ENCODE measurements around the gene TMEM44. TPM values are rescaled to one million over a fixed set of nuclear protein-coding genes. Genes with fewer than 3 reads are reported as not detected.

TMEM44 gene
- total and polyA plus RNA-seq, 2 donors (not counting 3 experiments of a cell fraction or from before 2014, with no cell fraction given), result 93.8 to 125 TPM

GRCh38 chr3:194637066-194637465 is 3.8 kb upstream of the TMEM44 start:
- no TSS peak for BruUV-seq (replicated peaks)

More at GRCh38 chr3:194637066-194637465, 3.8 kb upstream of the TMEM44 start:
- TF ChIP-seq JUN (IDR thresholded peaks at IDR 0.05; ENCODE audit: borderline replicate concordance, insufficient read depth, insufficient read length, low read depth) (no peak), MYC (IDR thresholded peaks at IDR 0.05; ENCODE audit: low read depth, low read length) (no peak), EZH2 (IDR thresholded peaks at IDR 0.05; ENCODE audit: borderline replicate concordance, low read depth, low read length, severe bottlenecking) (no peak), POLR2AphosphoS5 (IDR thresholded peaks at IDR 0.05; ENCODE audit: insufficient read depth, low read depth, low read length) (no peak), GATA2 (IDR thresholded peaks at IDR 0.05; ENCODE audit: insufficient read depth, insufficient read length, low read depth, low read length) (no peak), FOS (IDR thresholded peaks at IDR 0.05; ENCODE audit: borderline replicate concordance, insufficient read depth, low read length) (no peak), POLR2A (IDR thresholded peaks at IDR 0.05; ENCODE audit: low read depth, low read length) (no peak), MAX (IDR thresholded peaks at IDR 0.05; ENCODE audit: insufficient read depth, insufficient read length) (no peak)
- TF ChIP-seq, protein P1, sequence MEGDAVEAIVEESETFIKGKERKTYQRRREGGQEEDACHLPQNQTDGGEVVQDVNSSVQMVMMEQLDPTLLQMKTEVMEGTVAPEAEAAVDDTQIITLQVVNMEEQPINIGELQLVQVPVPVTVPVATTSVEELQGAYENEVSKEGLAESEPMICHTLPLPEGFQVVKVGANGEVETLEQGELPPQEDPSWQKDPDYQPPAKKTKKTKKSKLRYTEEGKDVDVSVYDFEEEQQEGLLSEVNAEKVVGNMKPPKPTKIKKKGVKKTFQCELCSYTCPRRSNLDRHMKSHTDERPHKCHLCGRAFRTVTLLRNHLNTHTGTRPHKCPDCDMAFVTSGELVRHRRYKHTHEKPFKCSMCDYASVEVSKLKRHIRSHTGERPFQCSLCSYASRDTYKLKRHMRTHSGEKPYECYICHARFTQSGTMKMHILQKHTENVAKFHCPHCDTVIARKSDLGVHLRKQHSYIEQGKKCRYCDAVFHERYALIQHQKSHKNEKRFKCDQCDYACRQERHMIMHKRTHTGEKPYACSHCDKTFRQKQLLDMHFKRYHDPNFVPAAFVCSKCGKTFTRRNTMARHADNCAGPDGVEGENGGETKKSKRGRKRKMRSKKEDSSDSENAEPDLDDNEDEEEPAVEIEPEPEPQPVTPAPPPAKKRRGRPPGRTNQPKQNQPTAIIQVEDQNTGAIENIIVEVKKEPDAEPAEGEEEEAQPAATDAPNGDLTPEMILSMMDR (IDR thresholded peaks at IDR 0.05; ENCODE audit: extremely low read depth in 1 of 2, insufficient read depth in 1 of 2, low read depth in 1 of 2, low read length in 2 of 2), result no peak
- H3K9ac ChIP-seq (replicated peaks; ENCODE audit: extremely low read depth, insufficient read depth, low read length), result no peak overlapping the region
- H4K20me1 ChIP-seq (replicated peaks; ENCODE audit: control insufficient read depth, extremely low read depth, insufficient read depth, low read length), result no peaks in the 10 kb centered on the region
- intact Hi-C loops (cut with micrococcal nuclease) (no loop called here), dilution Hi-C loops (cut with MboI; ENCODE audit: extremely low pct_ligation_motif_present, low sequenced_read_pairs) (no loop called here)
- H3K27ac ChIP-seq (ENCODE audit: insufficient read depth, low read depth, low read length), result no peak overlapping the region
- no peaks in the 10 kb centered on the region for H3K9me1 ChIP-seq (replicated peaks; ENCODE audit: control insufficient read depth, extremely low read depth, insufficient read depth, low read length)
- no peaks in the 10 kb centered on the region for H3K9me3 ChIP-seq (replicated peaks; ENCODE audit: control insufficient read depth, insufficient read depth, low read length)
- peaks cover 0 to 5% of the 10 kb centered on the region in 2 experiments for H3K36me3 ChIP-seq (ENCODE audit: control insufficient read depth in 2 of 2, extremely low read depth in 1 of 2, insufficient read depth in 2 of 2, low read length in 2 of 2)
- ChIA-PET CTCF (interaction anchor here (1.1 to 2.1 kb wide), 3 partner anchors 16 to 165 kb away, joined by 3 to 8 read pairs (median 3); partner anchors contain the start of gene LSG1), POLR2A (no interaction called here)
- no peak overlapping the region for H2AFZ ChIP-seq (ENCODE audit: low read depth, low read length)
- H3K27me3 ChIP-seq (ENCODE audit: control insufficient read depth in 2 of 2, insufficient read depth in 2 of 2, low read length in 2 of 2), result no peaks in the 10 kb centered on the region
- DNase-seq (ENCODE audit: low read depth, low spot score) (no peak), FAIRE-seq (peak; percentile 35)
- H3K79me2 ChIP-seq (ENCODE audit: control insufficient read depth, insufficient read depth, low read length), result peaks cover 9% of the 10 kb centered on the region
- H3K4me3 ChIP-seq (replicated peaks in 1 of 3; ENCODE audit: insufficient read depth in 1 of 3, low read depth in 1 of 3, low read length in 3 of 3), result no peak overlapping the region
- no peak overlapping the region for H3K4me2 ChIP-seq (ENCODE audit: insufficient read depth, low read length)
- peaks cover 44% of the 10 kb centered on the region for H3K4me1 ChIP-seq (ENCODE audit: control insufficient read depth, extremely low read depth, insufficient read depth, low read length)
